OCI-LY3 (cell line): ENCODE results near the gene ACTL7A.
"Not testable (repeated sequence)": the region's sequence is repeated elsewhere in the genome, so short reads cannot be mapped to it uniquely, and the experiment has no call there.

Source experiments
- H2AFZ ChIP-seq: fragments of 200-600, 300-600 bp; shearing (Covaris generic); 2 replicates; pipeline ENCODE4 v1.6.0; 2014; ENCODE audit warnings: antibody characterized with exemption, low read depth, low read length
- H3K27ac ChIP-seq: fragments of 200-600, 300-600 bp; sonication (generic); 2 replicates; pipeline ENCODE4 v1.5.1; 2014; ENCODE audit warnings: mild to moderate bottlenecking, low read length, moderate library complexity, mixed read lengths
- H3K27me3 ChIP-seq: fragments of 200-600, 300-600 bp; sonication (generic); 2 replicates; pipeline ENCODE4 v1.6.1; 2014; ENCODE audit warnings: low read depth, low read length, mixed read lengths
- H3K36me3 ChIP-seq: fragments of 200-600, 300-600 bp; sonication (generic); replicated peaks from 2 replicates; pipeline ENCODE3; 2014; ENCODE audit warnings: low read depth, low read length, mixed read lengths
- H3K4me1 ChIP-seq: fragments of 300-600, 200-600 bp; sonication (generic); 2 replicates; pipeline ENCODE4 v1.6.1; 2014; ENCODE audit warnings: low read length, mixed read lengths
- H3K4me2 ChIP-seq: fragments of 200-600, 300-600 bp; sonication (generic); 2 replicates; pipeline ENCODE4 v1.6.1; 2014; ENCODE audit warnings: low read length, mixed read lengths
- H3K4me3 ChIP-seq: fragments of 300-600, 200-600 bp; sonication (generic); 2 replicates; pipeline ENCODE4 v1.5.1; 2014; ENCODE audit warnings: antibody characterized with exemption, mild to moderate bottlenecking, low read length, moderate library complexity
- H3K79me2 ChIP-seq: fragments of 300-600, 200-600 bp; shearing (Covaris generic); 2 replicates; pipeline ENCODE4 v1.6.1; 2014; ENCODE audit warnings: mild to moderate bottlenecking, low read length, mixed read lengths
- H3K9ac ChIP-seq: fragments of 300-600, 200-600 bp; shearing (Covaris generic); 2 replicates; pipeline ENCODE4 v1.6.0; 2014; ENCODE audit warnings: mild to moderate bottlenecking, low read length, moderate library complexity
- H3K9me3 ChIP-seq: fragments of 200-600, 300-600 bp; shearing (Covaris generic); 2 replicates; pipeline ENCODE4 v1.6.1; 2014; ENCODE audit warnings: low read length, mixed read lengths; ENCODE audit not compliant: insufficient read depth
- H4K20me1 ChIP-seq: fragments of 200-600, 300-600 bp; sonication (generic); 2 replicates; pipeline ENCODE4 v1.6.1; 2016; ENCODE audit warnings: low read length, mixed read lengths; ENCODE audit not compliant: insufficient read depth
- EZH2phosphoT487 ChIP-seq: fragments of 200-600 bp; shearing (Covaris generic); IDR thresholded peaks from 2 replicates; pipeline ENCODE4 v1.6.1; 2018; ENCODE audit warnings: antibody characterized with exemption, mixed run types, low read depth
- TF ChIP-seq, protein P1 (sequence below): fragments of 200-600, 300-600 bp; sonication (generic); IDR thresholded peaks from 2 replicates; pipeline ENCODE4 v1.5.1; 2014; ENCODE audit warnings: antibody characterized with exemption, low read length, low read depth

The ACTL7A gene

GRCh38 chr9:108836781-108837180 is 25.3 kb upstream of the ACTL7A start:
- H3K9me3 ChIP-seq, result no peaks in the 10 kb centered on the region
- TF ChIP-seq, protein P1, sequence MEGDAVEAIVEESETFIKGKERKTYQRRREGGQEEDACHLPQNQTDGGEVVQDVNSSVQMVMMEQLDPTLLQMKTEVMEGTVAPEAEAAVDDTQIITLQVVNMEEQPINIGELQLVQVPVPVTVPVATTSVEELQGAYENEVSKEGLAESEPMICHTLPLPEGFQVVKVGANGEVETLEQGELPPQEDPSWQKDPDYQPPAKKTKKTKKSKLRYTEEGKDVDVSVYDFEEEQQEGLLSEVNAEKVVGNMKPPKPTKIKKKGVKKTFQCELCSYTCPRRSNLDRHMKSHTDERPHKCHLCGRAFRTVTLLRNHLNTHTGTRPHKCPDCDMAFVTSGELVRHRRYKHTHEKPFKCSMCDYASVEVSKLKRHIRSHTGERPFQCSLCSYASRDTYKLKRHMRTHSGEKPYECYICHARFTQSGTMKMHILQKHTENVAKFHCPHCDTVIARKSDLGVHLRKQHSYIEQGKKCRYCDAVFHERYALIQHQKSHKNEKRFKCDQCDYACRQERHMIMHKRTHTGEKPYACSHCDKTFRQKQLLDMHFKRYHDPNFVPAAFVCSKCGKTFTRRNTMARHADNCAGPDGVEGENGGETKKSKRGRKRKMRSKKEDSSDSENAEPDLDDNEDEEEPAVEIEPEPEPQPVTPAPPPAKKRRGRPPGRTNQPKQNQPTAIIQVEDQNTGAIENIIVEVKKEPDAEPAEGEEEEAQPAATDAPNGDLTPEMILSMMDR, result no peak
- no peak for TF ChIP-seq EZH2phosphoT487
- H3K27me3 ChIP-seq, result no peaks in the 10 kb centered on the region
- H3K4me2 ChIP-seq, result no peak overlapping the region
- no peaks in the 10 kb centered on the region for H4K20me1 ChIP-seq
- H3K36me3 ChIP-seq, result no peaks in the 10 kb centered on the region
- no peak overlapping the region for H3K27ac ChIP-seq
- H3K4me1 ChIP-seq, result no peaks in the 10 kb centered on the region
- H3K79me2 ChIP-seq, result no peaks in the 10 kb centered on the region
- H2AFZ ChIP-seq, result no peak overlapping the region
- no peak overlapping the region for H3K9ac ChIP-seq
- H3K4me3 ChIP-seq, result no peak overlapping the region

- Histone ChIP-seq H2AFZ (no peak overlapping the region), H3K27ac (no peak overlapping the region), H3K36me3 (no peaks in the 10 kb centered on the region), H3K9me3 (no peaks in the 10 kb centered on the region), H4K20me1 (no peaks in the 10 kb centered on the region), H3K4me2 (no peak overlapping the region), H3K4me1 (no peaks in the 10 kb centered on the region), H3K79me2 (no peaks in the 10 kb centered on the region), H3K4me3 (no peak overlapping the region), H3K9ac (no peak overlapping the region), H3K27me3 (no peaks in the 10 kb centered on the region)
- TF ChIP-seq, protein P1, result no peak
- no peak for TF ChIP-seq EZH2phosphoT487
Observed at GRCh38 chr9:108837530-108837929, 24.5 kb upstream of the ACTL7A start.

GRCh38 chr9:108838017-108838416 is 24.0 kb upstream of the ACTL7A start:
- Histone ChIP-seq H3K4me1 (no peaks in the 10 kb centered on the region), H3K4me3 (no peak overlapping the region), H3K9ac (no peak overlapping the region), H3K4me2 (no peak overlapping the region), H3K27me3 (no peaks in the 10 kb centered on the region), H3K27ac (no peak overlapping the region), H4K20me1 (no peaks in the 10 kb centered on the region), H3K9me3 (no peaks in the 10 kb centered on the region), H3K79me2 (no peaks in the 10 kb centered on the region), H2AFZ (no peak overlapping the region), H3K36me3 (no peaks in the 10 kb centered on the region)
- TF ChIP-seq, protein P1, result no peak
- TF ChIP-seq EZH2phosphoT487, result no peak

- H3K4me1 ChIP-seq, H3K27me3 ChIP-seq, H3K27ac ChIP-seq, H3K4me2 ChIP-seq, H4K20me1 ChIP-seq, H3K4me3 ChIP-seq, H3K9me3 ChIP-seq, H3K36me3 ChIP-seq, H3K79me2 ChIP-seq, H2AFZ ChIP-seq, H3K9ac ChIP-seq: not testable (repeated sequence)
Observed at GRCh38 chr9:108839561-108839960, 22.5 kb upstream of the ACTL7A start.
